HepG2 (cell line): ENCODE measurements around the gene ABHD17A. TPM values are rescaled to one million over a fixed set of nuclear protein-coding genes. Genes with fewer than 3 reads are reported as not detected.

ENCODE experiments used
- ARHGAP35 ChIP-seq: sonication (generic); formaldehyde crosslinking; IDR thresholded peaks from 2 replicates; pipeline ENCODE4 v1.9.0; 2022; ENCODE audit warnings: mild to moderate bottlenecking, inconsistent platforms, moderate library complexity, missing genetic modification reagents, borderline replicate concordance
- EP300 ChIP-seq, 3 experiments: sonication (generic) in 1 of 3; formaldehyde crosslinking in 1 of 3; IDR thresholded peaks; 2 replicates each; pipeline versions ENCODE4 v1.5.1 to v1.6.1; 2011 to 2020; ENCODE audit warnings: low read depth in 2 of 3, low read length in 2 of 3, borderline replicate concordance in 1 of 3, improper control_type of control experiment in 1 of 3, mild to moderate bottlenecking in 1 of 3, missing genetic modification reagents in 1 of 3, moderate library complexity in 1 of 3
- HDAC2 ChIP-seq: sonication (generic); formaldehyde crosslinking; IDR thresholded peaks from 2 replicates; pipeline ENCODE4 v1.4.0; 2020; ENCODE audit warnings: missing genetic modification reagents
- KMT2A ChIP-seq: sonication (generic); formaldehyde crosslinking; IDR thresholded peaks from 2 replicates; pipeline ENCODE4 v1.4.0; 2020; ENCODE audit warnings: missing genetic modification reagents
- SKIL ChIP-seq: sonication (generic); formaldehyde crosslinking; IDR thresholded peaks from 2 replicates; pipeline ENCODE4 v1.8.0; 2022; ENCODE audit warnings: missing genetic modification reagents, mild to moderate bottlenecking, moderate library complexity, borderline replicate concordance
- SP5 ChIP-seq: IDR thresholded peaks from 2 replicates; pipeline ENCODE4 v1.6.1; 2016; ENCODE audit warnings: low read depth, borderline replicate concordance
- TBL1XR1 ChIP-seq: fragments of 150-350 bp; IDR thresholded peaks from 2 replicates; pipeline ENCODE4 v1.6.1; 2014; ENCODE audit warnings: borderline replicate concordance, low read length; ENCODE audit not compliant: partially characterized antibody
- TGIF2 ChIP-seq: IDR thresholded peaks from 2 replicates; pipeline ENCODE4 v1.6.1; 2016; ENCODE audit warnings: control low read depth, missing compliant biosample characterization
- ZBED4 ChIP-seq: sonication (generic); formaldehyde crosslinking; IDR thresholded peaks from 2 replicates; pipeline ENCODE4 v1.4.0; 2020; ENCODE audit warnings: missing genetic modification reagents, borderline replicate concordance
- ZC3H13 ChIP-seq: sonication (generic); formaldehyde crosslinking; IDR thresholded peaks from 2 replicates; pipeline ENCODE4 v1.8.1; 2023; ENCODE audit warnings: mild to moderate bottlenecking, missing genetic modification reagents, moderate library complexity
- ZMYM3 ChIP-seq: sonication (generic); formaldehyde crosslinking; IDR thresholded peaks from 2 replicates; pipeline ENCODE4 v1.5.1; 2020; ENCODE audit warnings: mild to moderate bottlenecking, missing genetic modification reagents
- ZNF558 ChIP-seq: sonication (generic); formaldehyde crosslinking; IDR thresholded peaks from 2 replicates; pipeline ENCODE4 v1.9.0; 2022; ENCODE audit warnings: mild to moderate bottlenecking, missing genetic modification reagents, borderline replicate concordance
- ZNF574 ChIP-seq: sonication (generic); formaldehyde crosslinking; IDR thresholded peaks from 2 replicates; pipeline ENCODE4 v1.4.0; 2020; ENCODE audit warnings: missing genetic modification reagents
- ZNF607 ChIP-seq: sonication (generic); formaldehyde crosslinking; IDR thresholded peaks from 2 replicates; pipeline ENCODE4 v1.5.1; 2020; ENCODE audit warnings: missing genetic modification reagents, mild to moderate bottlenecking, borderline replicate concordance
- polyA plus RNA-seq, 8 experiments: library from polyadenylated mRNA; depleted of rRNA in 3 of 8; stranded (reverse) in 7 of 8; unstranded in 1 of 8; fragments of >200 nt; fragmentation: Illumina TruSeq in 4 of 8; extraction: Trizol in 4 of 8; gene quantifications; 2 replicates each; pipeline versions ENCODE4 v1.2.1 to v1.2.3, GENCODE V29; 2011 to 2016; ENCODE audit warnings: low read depth in 4 of 8, missing spikeins in 1 of 8, mixed read lengths in 1 of 8; ENCODE audit not compliant: insufficient read depth in 1 of 8
- total RNA-seq, 5 experiments: library from RNA; depleted of rRNA; stranded (reverse); fragments of >200 nt; fragmentation: Illumina TruSeq; extraction: Trizol; gene quantifications; 2 replicates each; pipeline ENCODE4 v1.2.3, GENCODE V29; 2016; ENCODE audit warnings: low read depth in 1 of 5
- TF ChIP-seq, protein P1 (sequence below): sonication (generic); formaldehyde crosslinking; IDR thresholded peaks from 2 replicates; pipeline ENCODE4 v1.9.0; 2021; ENCODE audit warnings: missing genetic modification reagents, borderline replicate concordance

Gene ABHD17A
- total and polyA plus RNA-seq, 2 of the 13 experiments (the other 11 are each of a cell fraction or from before 2014, with no cell fraction given): 27.7 to 40.8 TPM

- TF ChIP-seq, protein P1, sequence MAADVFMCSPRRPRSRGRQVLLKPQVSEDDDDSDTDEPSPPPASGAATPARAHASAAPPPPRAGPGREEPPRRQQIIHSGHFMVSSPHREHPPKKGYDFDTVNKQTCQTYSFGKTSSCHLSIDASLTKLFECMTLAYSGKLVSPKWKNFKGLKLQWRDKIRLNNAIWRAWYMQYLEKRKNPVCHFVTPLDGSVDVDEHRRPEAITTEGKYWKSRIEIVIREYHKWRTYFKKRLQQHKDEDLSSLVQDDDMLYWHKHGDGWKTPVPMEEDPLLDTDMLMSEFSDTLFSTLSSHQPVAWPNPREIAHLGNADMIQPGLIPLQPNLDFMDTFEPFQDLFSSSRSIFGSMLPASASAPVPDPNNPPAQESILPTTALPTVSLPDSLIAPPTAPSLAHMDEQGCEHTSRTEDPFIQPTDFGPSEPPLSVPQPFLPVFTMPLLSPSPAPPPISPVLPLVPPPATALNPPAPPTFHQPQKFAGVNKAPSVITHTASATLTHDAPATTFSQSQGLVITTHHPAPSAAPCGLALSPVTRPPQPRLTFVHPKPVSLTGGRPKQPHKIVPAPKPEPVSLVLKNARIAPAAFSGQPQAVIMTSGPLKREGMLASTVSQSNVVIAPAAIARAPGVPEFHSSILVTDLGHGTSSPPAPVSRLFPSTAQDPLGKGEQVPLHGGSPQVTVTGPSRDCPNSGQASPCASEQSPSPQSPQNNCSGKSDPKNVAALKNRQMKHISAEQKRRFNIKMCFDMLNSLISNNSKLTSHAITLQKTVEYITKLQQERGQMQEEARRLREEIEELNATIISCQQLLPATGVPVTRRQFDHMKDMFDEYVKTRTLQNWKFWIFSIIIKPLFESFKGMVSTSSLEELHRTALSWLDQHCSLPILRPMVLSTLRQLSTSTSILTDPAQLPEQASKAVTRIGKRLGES (CRISPR knock-in tag): no peak
- TF ChIP-seq TGIF2 (CRISPR knock-in tag) (peak; percentile 59; the same call in 1 of the 2 replicates), ZNF558 (CRISPR knock-in tag) (no peak), ZBED4 (peak; percentile 47; the same call in 1 of the 2 replicates), ZNF574 (peak; percentile 18; the same call in 1 of the 2 replicates), EP300 (IDR thresholded peaks at IDR 0.05; ENCODE audit: low read depth in 2 of 2, low read length in 2 of 2) (peak in 1 of 2 experiments; percentile 76; a peak in 1 of 4 replicates), EP300 (CRISPR knock-in tag; IDR thresholded peaks at IDR 0.05; ENCODE audit: borderline replicate concordance) (no peak), KMT2A (CRISPR knock-in tag) (no peak; the same call in 1 of the 2 replicates), ZNF607 (CRISPR knock-in tag) (0 out of 2 replicates have a peak, but pooled peaks have one; percentile 24), ARHGAP35 (CRISPR knock-in tag) (no peak), TBL1XR1 (peak; percentile 33), ZMYM3 (CRISPR knock-in tag) (peak; percentile 29; the same call in 1 of the 2 replicates), ZC3H13 (CRISPR knock-in tag) (peak; percentile 42; the same call in 1 of the 2 replicates), SKIL (peak; percentile 45), HDAC2 (peak; percentile 61; the same call in 1 of the 2 replicates), SP5 (peak; percentile 76)
Measured at GRCh38 chr19:1860042-1860775, 25.1 kb downstream of the ABHD17A start (continued).
